ENCODE measurements around the gene ZNF667.

The ZNF667 gene

DNA sequence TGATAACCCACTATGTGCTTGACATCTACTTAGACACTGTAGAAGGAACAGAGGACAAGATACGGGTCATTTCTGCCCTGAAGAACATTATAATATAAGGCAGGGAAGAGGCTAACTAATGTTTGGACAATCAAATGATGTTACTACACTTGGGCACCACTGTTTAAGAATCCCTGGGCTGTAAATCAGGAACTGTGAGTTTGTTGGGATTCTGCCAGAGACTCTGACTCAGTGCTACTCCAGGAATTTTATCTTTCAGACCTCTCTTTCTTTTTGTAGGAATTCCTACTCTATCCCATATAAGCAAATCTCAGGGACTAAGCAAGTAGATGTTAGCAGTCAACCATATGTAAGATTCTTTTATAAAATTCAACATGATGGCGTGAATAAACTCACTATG, 27.4 kb upstream of the ZNF667 start:
- no peak for TF ChIP-seq ZNF548 (tag by site-specific recombination; IDR thresholded peaks at IDR 0.05)
- no peak for TF ChIP-seq SCRT2 (tag by site-specific recombination; IDR thresholded peaks at IDR 0.05)
- no peak for TF ChIP-seq BCL11A (tag by site-specific recombination; IDR thresholded peaks at IDR 0.05; ENCODE audit: low read depth)
- TF ChIP-seq ZNF24 (tag by site-specific recombination; IDR thresholded peaks at IDR 0.05), result no peak
- TF ChIP-seq ZFP3 (tag by site-specific recombination; IDR thresholded peaks at IDR 0.05; ENCODE audit: low read depth), result no peak
- TF ChIP-seq MEIS1 (CRISPR knock-in tag; IDR thresholded peaks at IDR 0.05; ENCODE audit: borderline replicate concordance), result no peak
- TF ChIP-seq, protein P1, sequence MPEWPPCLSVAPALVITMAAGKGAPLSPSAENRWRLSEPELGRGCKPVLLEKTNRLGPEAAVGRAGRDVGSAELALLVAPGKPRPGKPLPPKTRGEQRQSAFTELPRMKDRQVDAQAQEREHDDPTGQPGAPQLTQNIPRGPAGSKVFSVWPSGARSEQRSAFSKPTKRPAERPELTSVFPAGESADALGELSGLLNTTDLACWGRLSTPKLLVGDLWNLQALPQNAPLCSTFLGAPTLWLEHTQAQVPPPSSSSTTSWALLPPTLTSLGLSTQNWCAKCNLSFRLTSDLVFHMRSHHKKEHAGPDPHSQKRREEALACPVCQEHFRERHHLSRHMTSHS (tag by site-specific recombination; IDR thresholded peaks at IDR 0.05), result no peak
- no peak for TF ChIP-seq GLIS1 (tag by site-specific recombination; IDR thresholded peaks at IDR 0.05)
- H3K36me3 ChIP-seq (ENCODE audit: control insufficient read depth in 2 of 2, insufficient read depth in 1 of 2, low read length in 2 of 2), result no peaks in the 10 kb centered on the region
- H3K4me1 ChIP-seq (ENCODE audit: control insufficient read depth, insufficient read depth, low read length), result no peaks in the 10 kb centered on the region
- no peak overlapping the region for H3K4me3 ChIP-seq (ENCODE audit: low read depth, low read length)
- H3K27ac ChIP-seq (ENCODE audit: extremely low read depth, low read depth, low read length), result no peak overlapping the region
- ChIA-PET CTCF (interaction anchor here (0.6 kb wide), 1 partner anchor 463 kb away, joined by 4 read pairs; no protein-coding TSS in a partner anchor), POLR2A (no interaction called here)
- H3K9me3 ChIP-seq (ENCODE audit: control insufficient read depth, insufficient read depth, low read depth, low read length), result no peaks in the 10 kb centered on the region; the same call in 1 of the 2 replicates

DNA sequence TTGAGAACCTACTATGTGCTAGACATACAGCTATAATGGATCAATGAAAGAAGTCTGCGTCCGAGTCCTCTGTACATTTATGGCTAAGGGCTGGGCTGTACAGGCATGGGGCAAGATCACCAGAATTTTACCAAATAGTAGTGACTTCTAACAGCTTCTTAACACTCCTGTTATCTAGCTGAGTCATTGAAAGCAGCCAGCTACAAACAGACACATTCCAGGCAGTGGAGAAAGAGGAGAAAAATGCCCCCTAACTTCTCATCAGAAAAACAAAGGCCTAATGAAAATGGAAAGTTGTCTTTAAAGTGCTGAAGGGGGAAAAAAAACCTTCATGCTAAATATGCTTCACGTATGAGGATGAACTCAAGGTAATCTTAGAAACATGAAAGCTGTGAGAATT, 14.3 kb upstream of the ZNF667 start:
- ChIA-PET CTCF (no interaction called here), POLR2A (no interaction called here)
- no peak for TF ChIP-seq ZFP69B (tag by site-specific recombination; IDR thresholded peaks at IDR 0.05)
- TF ChIP-seq ZNF214 (tag by site-specific recombination; IDR thresholded peaks at IDR 0.05; ENCODE audit: borderline replicate concordance), result no peak
- no peak for TF ChIP-seq ZNF155 (tag by site-specific recombination; IDR thresholded peaks at IDR 0.05)
- TF ChIP-seq, protein P2, sequence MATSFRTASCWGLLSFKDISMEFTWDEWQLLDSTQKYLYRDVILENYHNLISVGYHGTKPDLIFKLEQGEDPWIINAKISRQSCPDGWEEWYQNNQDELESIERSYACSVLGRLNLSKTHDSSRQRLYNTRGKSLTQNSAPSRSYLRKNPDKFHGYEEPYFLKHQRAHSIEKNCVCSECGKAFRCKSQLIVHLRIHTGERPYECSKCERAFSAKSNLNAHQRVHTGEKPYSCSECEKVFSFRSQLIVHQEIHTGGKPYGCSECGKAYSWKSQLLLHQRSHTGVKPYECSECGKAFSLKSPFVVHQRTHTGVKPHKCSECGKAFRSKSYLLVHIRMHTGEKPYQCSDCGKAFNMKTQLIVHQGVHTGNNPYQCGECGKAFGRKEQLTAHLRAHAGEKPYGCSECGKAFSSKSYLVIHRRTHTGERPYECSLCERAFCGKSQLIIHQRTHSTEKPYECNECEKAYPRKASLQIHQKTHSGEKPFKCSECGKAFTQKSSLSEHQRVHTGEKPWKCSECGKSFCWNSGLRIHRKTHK (tag by site-specific recombination; IDR thresholded peaks at IDR 0.05), result no peak
- no peak for TF ChIP-seq GFI1B (tag by site-specific recombination; IDR thresholded peaks at IDR 0.05)
- TF ChIP-seq, protein P3, sequence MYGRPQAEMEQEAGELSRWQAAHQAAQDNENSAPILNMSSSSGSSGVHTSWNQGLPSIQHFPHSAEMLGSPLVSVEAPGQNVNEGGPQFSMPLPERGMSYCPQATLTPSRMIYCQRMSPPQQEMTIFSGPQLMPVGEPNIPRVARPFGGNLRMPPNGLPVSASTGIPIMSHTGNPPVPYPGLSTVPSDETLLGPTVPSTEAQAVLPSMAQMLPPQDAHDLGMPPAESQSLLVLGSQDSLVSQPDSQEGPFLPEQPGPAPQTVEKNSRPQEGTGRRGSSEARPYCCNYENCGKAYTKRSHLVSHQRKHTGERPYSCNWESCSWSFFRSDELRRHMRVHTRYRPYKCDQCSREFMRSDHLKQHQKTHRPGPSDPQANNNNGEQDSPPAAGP (tag by site-specific recombination; IDR thresholded peaks at IDR 0.05), result no peak
- TF ChIP-seq HOXC10 (CRISPR knock-in tag; IDR thresholded peaks at IDR 0.05), result no peak
- TF ChIP-seq ZNF561 (tag by site-specific recombination; IDR thresholded peaks at IDR 0.05; ENCODE audit: borderline replicate concordance), result no peak
- no peak for TF ChIP-seq ZNF529 (tag by site-specific recombination; IDR thresholded peaks at IDR 0.05; ENCODE audit: insufficient replicate concordance)
- TF ChIP-seq ZBTB21 (tag by site-specific recombination; IDR thresholded peaks at IDR 0.05), result no peak
- TF ChIP-seq ZNF548 (tag by site-specific recombination; IDR thresholded peaks at IDR 0.05), result no peak
- TF ChIP-seq, protein P4, sequence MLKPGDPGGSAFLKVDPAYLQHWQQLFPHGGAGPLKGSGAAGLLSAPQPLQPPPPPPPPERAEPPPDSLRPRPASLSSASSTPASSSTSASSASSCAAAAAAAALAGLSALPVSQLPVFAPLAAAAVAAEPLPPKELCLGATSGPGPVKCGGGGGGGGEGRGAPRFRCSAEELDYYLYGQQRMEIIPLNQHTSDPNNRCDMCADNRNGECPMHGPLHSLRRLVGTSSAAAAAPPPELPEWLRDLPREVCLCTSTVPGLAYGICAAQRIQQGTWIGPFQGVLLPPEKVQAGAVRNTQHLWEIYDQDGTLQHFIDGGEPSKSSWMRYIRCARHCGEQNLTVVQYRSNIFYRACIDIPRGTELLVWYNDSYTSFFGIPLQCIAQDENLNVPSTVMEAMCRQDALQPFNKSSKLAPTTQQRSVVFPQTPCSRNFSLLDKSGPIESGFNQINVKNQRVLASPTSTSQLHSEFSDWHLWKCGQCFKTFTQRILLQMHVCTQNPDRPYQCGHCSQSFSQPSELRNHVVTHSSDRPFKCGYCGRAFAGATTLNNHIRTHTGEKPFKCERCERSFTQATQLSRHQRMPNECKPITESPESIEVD (tag by site-specific recombination; IDR thresholded peaks at IDR 0.05), result no peak
- no peak for TF ChIP-seq KLF10 (tag by site-specific recombination; IDR thresholded peaks at IDR 0.05)
- no peak for TF ChIP-seq ZNF830 (tag by site-specific recombination; IDR thresholded peaks at IDR 0.05; ENCODE audit: low read depth)
- no peak for TF ChIP-seq ZFHX2 (tag by site-specific recombination; conservative IDR thresholded peaks at IDR 0.05)
- TF ChIP-seq, protein P5, sequence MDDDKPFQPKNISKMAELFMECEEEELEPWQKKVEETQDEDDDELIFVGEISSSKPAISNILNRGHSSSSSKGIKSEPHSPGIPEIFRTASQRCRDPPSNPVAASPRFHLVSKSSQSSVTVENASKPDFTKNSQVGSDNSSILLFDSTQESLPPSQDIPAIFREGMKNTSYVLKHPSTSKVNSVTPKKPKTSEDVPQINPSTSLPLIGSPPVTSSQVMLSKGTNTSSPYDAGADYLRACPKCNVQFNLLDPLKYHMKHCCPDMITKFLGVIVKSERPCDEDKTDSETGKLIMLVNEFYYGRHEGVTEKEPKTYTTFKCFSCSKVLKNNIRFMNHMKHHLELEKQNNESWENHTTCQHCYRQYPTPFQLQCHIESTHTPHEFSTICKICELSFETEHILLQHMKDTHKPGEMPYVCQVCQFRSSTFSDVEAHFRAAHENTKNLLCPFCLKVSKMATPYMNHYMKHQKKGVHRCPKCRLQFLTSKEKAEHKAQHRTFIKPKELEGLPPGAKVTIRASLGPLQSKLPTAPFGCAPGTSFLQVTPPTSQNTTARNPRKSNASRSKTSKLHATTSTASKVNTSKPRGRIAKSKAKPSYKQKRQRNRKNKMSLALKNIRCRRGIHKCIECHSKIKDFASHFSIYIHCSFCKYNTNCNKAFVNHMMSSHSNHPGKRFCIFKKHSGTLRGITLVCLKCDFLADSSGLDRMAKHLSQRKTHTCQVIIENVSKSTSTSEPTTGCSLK (tag by site-specific recombination; IDR thresholded peaks at IDR 0.05), result no peak
- TF ChIP-seq SCRT1 (tag by site-specific recombination; IDR thresholded peaks at IDR 0.05; ENCODE audit: borderline replicate concordance), result no peak
- no peak for TF ChIP-seq ZNF223 (tag by site-specific recombination; IDR thresholded peaks at IDR 0.05)
- Histone ChIP-seq H3K27ac (ENCODE audit: extremely low read depth, low read depth, low read length) (no peak overlapping the region), H3K36me3 (ENCODE audit: control insufficient read depth in 2 of 2, insufficient read depth in 1 of 2, low read length in 2 of 2) (no peaks in the 10 kb centered on the region), H3K9me3 (ENCODE audit: control insufficient read depth, insufficient read depth, low read depth, low read length) (no peaks in the 10 kb centered on the region; the same call in none of the 2 replicates), H3K4me3 (ENCODE audit: low read depth, low read length) (no peak overlapping the region), H3K4me1 (ENCODE audit: control insufficient read depth, insufficient read depth, low read length) (no peaks in the 10 kb centered on the region)

Measured in HEK293 (cell line).